PC-9 (cell line): ENCODE results near the gene ARMC2. TPM values are rescaled to one million over a fixed set of nuclear protein-coding genes. Genes with fewer than 3 reads are reported as not detected.

Experiments used
- BruUV-seq: library from RNA; stranded (reverse); fragments of 400-500 nt; replicated peaks from 2 replicates; lab custom pipeline; 2021; lab: Mats Ljungman, UMichigan
- CTCF ChIA-PET: fragments of 300-600 bp; sonication (Branson Sonifier 250); formaldehyde crosslinking; loops from one replicate; lab custom pipeline; 2022; ENCODE audit warnings: antibody characterized with exemption; lab: Charles Lee
- POLR2A ChIA-PET: fragments of 300-600 bp; sonication (Branson Sonifier 250); formaldehyde crosslinking; loops from one replicate; lab custom pipeline; 2022; ENCODE audit warnings: antibody characterized with exemption; ENCODE audit not compliant: unreplicated experiment; lab: Charles Lee
- DNase-seq, 2 experiments: peaks; one replicate each; pipeline versions ENCODE4 v3.0.0 to v3.0.0-alpha.2; 2015 to 2022; ENCODE audit warnings: mixed read lengths in 1 of 2
- H2AFZ ChIP-seq: fragments of 200-600 bp; sonication (generic); 2 replicates; pipeline ENCODE4 v1.8.1; 2017; ENCODE audit warnings: antibody characterized with exemption
- H3F3A ChIP-seq: fragments of 200-600 bp; sonication (generic); 2 replicates; pipeline ENCODE4 v1.8.1; 2017; ENCODE audit warnings: antibody characterized with exemption, mild to moderate bottlenecking, low read depth; ENCODE audit not compliant: insufficient read depth
- H3K27ac ChIP-seq: fragments of 200-600 bp; sonication (generic); 2 replicates; pipeline ENCODE4 v1.6.1; 2016; ENCODE audit warnings: mixed run types
- H3K27me3 ChIP-seq: fragments of 200-600 bp; sonication (generic); 2 replicates; pipeline ENCODE4 v1.6.1; 2016; ENCODE audit warnings: low read depth, mixed run types; ENCODE audit not compliant: insufficient read depth
- H3K36me3 ChIP-seq: fragments of 200-600 bp; sonication (generic); 2 replicates; pipeline ENCODE4 v1.6.1; 2016; ENCODE audit warnings: low read depth, mixed run types
- H3K4me1 ChIP-seq: fragments of 200-600 bp; sonication (generic); replicated peaks from 2 replicates; pipeline ENCODE4 v1.6.1; 2016; ENCODE audit warnings: mixed run types; ENCODE audit not compliant: insufficient read depth
- H3K4me2 ChIP-seq: fragments of 200-600 bp; sonication (generic); 2 replicates; pipeline ENCODE4 v1.6.1; 2017; ENCODE audit warnings: mixed run types
- H3K4me3 ChIP-seq: fragments of 200-600 bp; sonication (generic); 2 replicates; pipeline ENCODE4 v1.6.1; 2016; ENCODE audit warnings: mixed run types
- H3K79me2 ChIP-seq: fragments of 200-600 bp; sonication (generic); 2 replicates; pipeline ENCODE4 v1.6.1; 2017; ENCODE audit warnings: low read depth, mixed run types
- H3K9me2 ChIP-seq: fragments of 200-600 bp; sonication (generic); 2 replicates; pipeline ENCODE4 v1.8.1; 2017; ENCODE audit warnings: mild to moderate bottlenecking; ENCODE audit not compliant: insufficient read depth
- H3K9me3 ChIP-seq: fragments of 200-600 bp; sonication (generic); 2 replicates; pipeline ENCODE4 v1.8.1; 2016; ENCODE audit warnings: low read depth; ENCODE audit not compliant: insufficient read depth
- H4K20me1 ChIP-seq: fragments of 200-600 bp; sonication (generic); 2 replicates; pipeline ENCODE4 v1.8.1; 2017; ENCODE audit not compliant: insufficient read depth
- CTCF ChIP-seq: fragments of 200-600 bp; sonication (generic); conservative IDR thresholded peaks from 2 replicates; pipeline ENCODE4 v1.6.1; 2017; ENCODE audit warnings: mixed run types, antibody characterized with exemption, mild to moderate bottlenecking, moderate library complexity
- EZH2 ChIP-seq: fragments of 200-600 bp; sonication (generic); IDR thresholded peaks from 2 replicates; pipeline ENCODE4 v1.8.0; 2017; ENCODE audit warnings: antibody characterized with exemption, low read depth
- intact Hi-C: fragments of 100-400 bp; cut with micrococcal nuclease; formaldehyde crosslinking; loops from one replicate; pipeline ENCODE4 v1.10.0; 2022; ENCODE audit not compliant: unreplicated experiment
- total RNA-seq: library from RNA; stranded (reverse); gene quantifications from 2 replicates; pipeline ENCODE4 v1.2.3, GENCODE V29; 2021

The ARMC2 gene
- total RNA-seq, 1 experiment from 2014 or later, result 15.5 TPM

- intact Hi-C loops, result loop anchor here (5.0 kb wide), 2 partner anchors 53 to 107 kb away; no protein-coding TSS in a partner anchor
Measured at GRCh38 chr6:108839083-108839642, 9.1 kb upstream of the ARMC2 start.

GRCh38 chr6:108840919-108841318 lies 7.3 kb upstream of the ARMC2 start:
- ChIA-PET CTCF (no interaction called here), POLR2A (no interaction called here)
- Histone ChIP-seq H4K20me1 (no peaks in the 10 kb centered on the region), H2AFZ (no peak overlapping the region), H3K4me3 (no peak overlapping the region), H3K4me1 (no peaks in the 10 kb centered on the region), H3K36me3 (no peaks in the 10 kb centered on the region), H3K9me3 (no peaks in the 10 kb centered on the region), H3K27me3 (no peaks in the 10 kb centered on the region), H3K79me2 (no peaks in the 10 kb centered on the region), H3K9me2 (no peaks in the 10 kb centered on the region), H3F3A (no peaks in the 10 kb centered on the region; the same call in 1 of the 2 replicates), H3K27ac (no peak overlapping the region), H3K4me2 (no peak overlapping the region)
- no TSS peak for BruUV-seq
- DNase-seq, result no peak
- TF ChIP-seq CTCF, result no peak
- TF ChIP-seq EZH2, result no peak
- intact Hi-C loops, result no loop called here

More at GRCh38 chr6:108839083-108839642, 9.1 kb upstream of the ARMC2 start:
- Histone ChIP-seq H3K4me2 (no peak overlapping the region), H3F3A (no peaks in the 10 kb centered on the region; the same call in 1 of the 2 replicates), H3K79me2 (no peaks in the 10 kb centered on the region), H3K4me3 (no peak overlapping the region), H4K20me1 (no peaks in the 10 kb centered on the region), H3K27me3 (no peaks in the 10 kb centered on the region), H2AFZ (no peak overlapping the region), H3K9me2 (no peaks in the 10 kb centered on the region), H3K27ac (no peak overlapping the region), H3K4me1 (no peaks in the 10 kb centered on the region), H3K36me3 (no peaks in the 10 kb centered on the region), H3K9me3 (no peaks in the 10 kb centered on the region)
- no peak for DNase-seq
- no TSS peak for BruUV-seq
- POLR2A ChIA-PET, result interaction anchor here (0.5 kb wide), 1 partner anchor 281 kb away, joined by 3 read pairs; no protein-coding TSS in a partner anchor
- TF ChIP-seq CTCF, result no peak
- TF ChIP-seq EZH2, result no peak
- CTCF ChIA-PET, result interaction anchor here (0.6 kb wide), 1 partner anchor 103 kb away, joined by 4 read pairs; no protein-coding TSS in a partner anchor

- intact Hi-C loops, result no loop called here
- Histone ChIP-seq H3F3A (no peaks in the 10 kb centered on the region; the same call in 1 of the 2 replicates), H3K9me2 (no peaks in the 10 kb centered on the region), H3K79me2 (no peaks in the 10 kb centered on the region), H4K20me1 (no peaks in the 10 kb centered on the region), H2AFZ (no peak overlapping the region), H3K4me3 (no peak overlapping the region), H3K4me2 (no peak overlapping the region), H3K27me3 (no peaks in the 10 kb centered on the region), H3K4me1 (no peaks in the 10 kb centered on the region), H3K36me3 (no peaks in the 10 kb centered on the region), H3K9me3 (no peaks in the 10 kb centered on the region), H3K27ac (no peak overlapping the region)
- DNase-seq, result no peak
- ChIA-PET CTCF (no interaction called here), POLR2A (no interaction called here)
- TF ChIP-seq CTCF (no peak), EZH2 (no peak)
- BruUV-seq, result no TSS peak
Measured at GRCh38 chr6:108841377-108841855, 6.8 kb upstream of the ARMC2 start.
